T-helper 1 cell treated with Interleukin-12 subunit alpha and Interleukin-12 subunit beta and Interleukin-4 antibody, amounts not matched to agents 30 μg/mL and 1 μg/mL, for 36 hours (primary cell): Measurements from ENCODE around the gene CUX1.

ENCODE experiments used
- H3K27ac Mint-ChIP-seq: one replicate; pipeline ENCODE4 v1.8.0; 2021; ENCODE audit warnings: mild to moderate bottlenecking, mixed read lengths
- H3K27me3 Mint-ChIP-seq: one replicate; pipeline ENCODE4 v1.8.0; 2021; ENCODE audit warnings: low read depth, mixed read lengths
- H3K36me3 Mint-ChIP-seq: one replicate; pipeline ENCODE4 v1.8.0; 2021; ENCODE audit warnings: low read depth, mixed read lengths
- H3K4me1 Mint-ChIP-seq: one replicate; pipeline ENCODE4 v1.8.0; 2021; ENCODE audit warnings: low read depth, mixed read lengths
- H3K4me3 Mint-ChIP-seq: one replicate; pipeline ENCODE4 v1.8.0; 2021; ENCODE audit warnings: mild to moderate bottlenecking, moderate library complexity, mixed read lengths
- H3K9me3 Mint-ChIP-seq: one replicate; pipeline ENCODE4 v1.8.0; 2021; ENCODE audit warnings: mixed read lengths

CUX1 gene

GRCh38 chr7:102270178-102270887, 452.9 kb downstream of the CUX1 start:
- H3K27me3 Mint-ChIP-seq: no peaks in the 10 kb centered on the region
- no peak overlapping the region for H3K27ac Mint-ChIP-seq
- H3K9me3 Mint-ChIP-seq: no peaks in the 10 kb centered on the region
- H3K4me1 Mint-ChIP-seq: peaks cover 2% of the 10 kb centered on the region
- no peak overlapping the region for H3K4me3 Mint-ChIP-seq
- no peaks in the 10 kb centered on the region for H3K36me3 Mint-ChIP-seq

GRCh38 chr7:102271158-102271798, 453.9 kb downstream of the CUX1 start:
- H3K27me3 Mint-ChIP-seq: no peaks in the 10 kb centered on the region
- no peak overlapping the region for H3K4me3 Mint-ChIP-seq
- H3K9me3 Mint-ChIP-seq: no peaks in the 10 kb centered on the region
- no peak overlapping the region for H3K27ac Mint-ChIP-seq
- H3K4me1 Mint-ChIP-seq: peaks cover 2% of the 10 kb centered on the region
- no peaks in the 10 kb centered on the region for H3K36me3 Mint-ChIP-seq

- no peak overlapping the region for H3K27ac Mint-ChIP-seq
- H3K4me1 Mint-ChIP-seq: peaks cover 2% of the 10 kb centered on the region
- no peaks in the 10 kb centered on the region for H3K36me3 Mint-ChIP-seq
These were observed 454.9 kb downstream of the CUX1 start for GRCh38 chr7:102272075-102272916.

GRCh38 chr7:102272917-102273748, 455.7 kb downstream of the CUX1 start:
- Mint-ChIP-seq H3K36me3 (no peaks in the 10 kb centered on the region), H3K27me3 (no peaks in the 10 kb centered on the region), H3K4me1 (peaks cover 2% of the 10 kb centered on the region), H3K9me3 (no peaks in the 10 kb centered on the region), H3K4me3 (no peak overlapping the region), H3K27ac (no peak overlapping the region)

More at GRCh38 chr7:102272075-102272916, 454.9 kb downstream of the CUX1 start:
- Mint-ChIP-seq H3K9me3 (no peaks in the 10 kb centered on the region), H3K27me3 (no peaks in the 10 kb centered on the region), H3K4me3 (no peak overlapping the region)

GRCh38 chr7:102273749-102274712, 456.6 kb downstream of the CUX1 start:
- Mint-ChIP-seq H3K27me3 (no peaks in the 10 kb centered on the region), H3K36me3 (no peaks in the 10 kb centered on the region), H3K4me3 (no peak overlapping the region), H3K9me3 (no peaks in the 10 kb centered on the region), H3K4me1 (peaks cover 2% of the 10 kb centered on the region), H3K27ac (no peak overlapping the region)

GRCh38 chr7:102275123-102275703, 457.8 kb downstream of the CUX1 start:
- no peaks in the 10 kb centered on the region for H3K27me3 Mint-ChIP-seq
- no peak overlapping the region for H3K27ac Mint-ChIP-seq
- H3K9me3 Mint-ChIP-seq: no peaks in the 10 kb centered on the region
- H3K36me3 Mint-ChIP-seq: no peaks in the 10 kb centered on the region
- peaks cover 2% of the 10 kb centered on the region for H3K4me1 Mint-ChIP-seq
- H3K4me3 Mint-ChIP-seq: no peak overlapping the region

- no peak overlapping the region for H3K4me3 Mint-ChIP-seq
- H3K27ac Mint-ChIP-seq: no peak overlapping the region
- no peaks in the 10 kb centered on the region for H3K27me3 Mint-ChIP-seq
- H3K4me1 Mint-ChIP-seq: no peaks in the 10 kb centered on the region
- H3K9me3 Mint-ChIP-seq: no peaks in the 10 kb centered on the region
- H3K36me3 Mint-ChIP-seq: no peaks in the 10 kb centered on the region
These were observed 460.5 kb downstream of the CUX1 start for GRCh38 chr7:102277901-102278300.

GRCh38 chr7:102279537-102280400, 462.3 kb downstream of the CUX1 start:
- peaks cover 8% of the 10 kb centered on the region for H3K27me3 Mint-ChIP-seq
- H3K4me3 Mint-ChIP-seq: no peak overlapping the region
- H3K9me3 Mint-ChIP-seq: no peaks in the 10 kb centered on the region
- H3K27ac Mint-ChIP-seq: no peak overlapping the region
- no peaks in the 10 kb centered on the region for H3K36me3 Mint-ChIP-seq
- peaks cover 8% of the 10 kb centered on the region for H3K4me1 Mint-ChIP-seq

- Mint-ChIP-seq H3K27me3 (peaks cover 15% of the 10 kb centered on the region), H3K4me3 (no peak overlapping the region), H3K36me3 (no peaks in the 10 kb centered on the region), H3K9me3 (no peaks in the 10 kb centered on the region), H3K27ac (no peak overlapping the region), H3K4me1 (peaks cover 12% of the 10 kb centered on the region)
These were observed 463.1 kb downstream of the CUX1 start for GRCh38 chr7:102280521-102280920.

GRCh38 chr7:102281785-102282184, 464.4 kb downstream of the CUX1 start:
- Mint-ChIP-seq H3K9me3 (no peaks in the 10 kb centered on the region), H3K4me3 (no peak overlapping the region), H3K36me3 (no peaks in the 10 kb centered on the region), H3K27me3 (peaks cover 17% of the 10 kb centered on the region), H3K4me1 (peaks cover 12% of the 10 kb centered on the region), H3K27ac (no peak overlapping the region)

GRCh38 chr7:102282465-102283362, 465.3 kb downstream of the CUX1 start:
- no peak overlapping the region for H3K27ac Mint-ChIP-seq
- H3K4me3 Mint-ChIP-seq: no peak overlapping the region
- no peaks in the 10 kb centered on the region for H3K36me3 Mint-ChIP-seq
- no peaks in the 10 kb centered on the region for H3K9me3 Mint-ChIP-seq
- H3K27me3 Mint-ChIP-seq: peaks cover 17% of the 10 kb centered on the region
- peaks cover 12% of the 10 kb centered on the region for H3K4me1 Mint-ChIP-seq
